PC-9 (cell line): ENCODE results near the gene KIAA0232.

Experiments used
- EZH2 ChIP-seq: fragments of 200-600 bp; sonication (generic); IDR thresholded peaks from 2 replicates; pipeline ENCODE4 v1.8.0; 2017; ENCODE audit warnings: antibody characterized with exemption, low read depth
- TF ChIP-seq, protein P1 (sequence below): fragments of 200-600 bp; sonication (generic); conservative IDR thresholded peaks from 2 replicates; pipeline ENCODE4 v1.6.1; 2017; ENCODE audit warnings: mixed run types, antibody characterized with exemption, mild to moderate bottlenecking, moderate library complexity

- TF ChIP-seq, protein P1, sequence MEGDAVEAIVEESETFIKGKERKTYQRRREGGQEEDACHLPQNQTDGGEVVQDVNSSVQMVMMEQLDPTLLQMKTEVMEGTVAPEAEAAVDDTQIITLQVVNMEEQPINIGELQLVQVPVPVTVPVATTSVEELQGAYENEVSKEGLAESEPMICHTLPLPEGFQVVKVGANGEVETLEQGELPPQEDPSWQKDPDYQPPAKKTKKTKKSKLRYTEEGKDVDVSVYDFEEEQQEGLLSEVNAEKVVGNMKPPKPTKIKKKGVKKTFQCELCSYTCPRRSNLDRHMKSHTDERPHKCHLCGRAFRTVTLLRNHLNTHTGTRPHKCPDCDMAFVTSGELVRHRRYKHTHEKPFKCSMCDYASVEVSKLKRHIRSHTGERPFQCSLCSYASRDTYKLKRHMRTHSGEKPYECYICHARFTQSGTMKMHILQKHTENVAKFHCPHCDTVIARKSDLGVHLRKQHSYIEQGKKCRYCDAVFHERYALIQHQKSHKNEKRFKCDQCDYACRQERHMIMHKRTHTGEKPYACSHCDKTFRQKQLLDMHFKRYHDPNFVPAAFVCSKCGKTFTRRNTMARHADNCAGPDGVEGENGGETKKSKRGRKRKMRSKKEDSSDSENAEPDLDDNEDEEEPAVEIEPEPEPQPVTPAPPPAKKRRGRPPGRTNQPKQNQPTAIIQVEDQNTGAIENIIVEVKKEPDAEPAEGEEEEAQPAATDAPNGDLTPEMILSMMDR: no peak
- TF ChIP-seq EZH2: no peak
These were observed 130.9 kb downstream of the KIAA0232 start for GRCh38 chr4:6913350-6913905.
